Ascending aorta (tissue), 2 donors: ENCODE data around the gene NTM. TPM values are rescaled to one million over a fixed set of nuclear protein-coding genes. Genes with fewer than 3 reads are reported as not detected.

Experiments
- DNase-seq, 2 donors: peaks; one replicate each; pipeline ENCODE4 v3.0.0-alpha.2; 2019; ENCODE audit warnings: low spot score in 2 of 2
- H3K27ac ChIP-seq, 2 donors: fragments of 200-600 bp; sonication (generic); one replicate each; pipeline ENCODE4 v1.5.1; 2016 to 2017; ENCODE audit warnings: mild to moderate bottlenecking in 1 of 2
- H3K27me3 ChIP-seq: fragments of 200-600 bp; sonication (generic); one replicate; pipeline ENCODE4 v1.5.1; 2017
- H3K36me3 ChIP-seq, 2 donors: fragments of 200-600 bp; sonication (generic); one replicate each; pipeline ENCODE4 v1.5.1; 2016
- H3K4me1 ChIP-seq, 2 donors: fragments of 200-600 bp; sonication (generic); one replicate each; pipeline ENCODE4 v1.5.1; 2016 to 2017; ENCODE audit warnings: mild to moderate bottlenecking in 1 of 2
- H3K4me3 ChIP-seq, 2 donors: fragments of 200-600 bp; sonication (generic); one replicate each; pipeline ENCODE4 v1.5.1; 2016 to 2017; ENCODE audit warnings: mild to moderate bottlenecking in 1 of 2
- H3K9me3 ChIP-seq, 2 donors: fragments of 200-600 bp; sonication (generic); one replicate each; pipeline ENCODE4 v1.5.1; 2016
- CTCF ChIP-seq, 3 experiments: fragments of 200-600 bp in 2 of 3; fragments of 450-650 bp in 1 of 3; sonication (generic) in 2 of 3; IDR thresholded peaks; one replicate each; pipeline ENCODE4 v1.5.1; 2016 to 2019; ENCODE audit warnings: antibody characterized with exemption in 3 of 3, mild to moderate bottlenecking in 1 of 3, moderate library complexity in 1 of 3
- intact Hi-C: fragments of 100-400 bp; cut with DNase I; formaldehyde crosslinking; loops from one replicate; pipeline ENCODE4 v1.15.1; 2023
- total RNA-seq: library from RNA; depleted of rRNA; stranded (reverse); fragments of >200 nt; gene quantifications from one replicate; pipeline ENCODE4 v1.1.0, GENCODE V29; 2016

The NTM gene
- total RNA-seq, 1 donor from 2014 or later: not detected

- H3K36me3 ChIP-seq: no peaks in the 10 kb centered on the region
- H3K27ac ChIP-seq: no peak overlapping the region
- no peak for TF ChIP-seq CTCF (IDR thresholded peaks at IDR 0.05)
- intact Hi-C loops: no loop called here
- no peak overlapping the region for H3K4me3 ChIP-seq
- DNase-seq: no peak
- H3K9me3 ChIP-seq: no peaks in the 10 kb centered on the region
- H3K27me3 ChIP-seq: no peaks in the 10 kb centered on the region
- no peaks in the 10 kb centered on the region for H3K4me1 ChIP-seq
These were observed 562.3 kb downstream of the NTM start for GRCh38 chr11:131932584-131933325.

GRCh38 chr11:131934006-131934405 is 563.6 kb downstream of the NTM start:
- no peaks in the 10 kb centered on the region for H3K27me3 ChIP-seq
- TF ChIP-seq CTCF (IDR thresholded peaks at IDR 0.05): no peak
- no peaks in the 10 kb centered on the region for H3K9me3 ChIP-seq
- intact Hi-C loops: no loop called here
- H3K36me3 ChIP-seq: no peaks in the 10 kb centered on the region
- no peak overlapping the region for H3K4me3 ChIP-seq
- no peaks in the 10 kb centered on the region for H3K4me1 ChIP-seq
- H3K27ac ChIP-seq: no peak overlapping the region
- DNase-seq: no peak

GRCh38 chr11:131938351-131938751 is 567.9 kb downstream of the NTM start:
- intact Hi-C loops: no loop called here
- no peak overlapping the region for H3K4me3 ChIP-seq
- H3K27ac ChIP-seq: no peak overlapping the region
- TF ChIP-seq CTCF (IDR thresholded peaks at IDR 0.05): no peak
- H3K27me3 ChIP-seq: no peaks in the 10 kb centered on the region
- DNase-seq: no peak
- no peaks in the 10 kb centered on the region for H3K36me3 ChIP-seq
- H3K9me3 ChIP-seq: no peaks in the 10 kb centered on the region
- no peaks in the 10 kb centered on the region for H3K4me1 ChIP-seq

GRCh38 chr11:131940126-131940525 is 569.7 kb downstream of the NTM start:
- Histone ChIP-seq H3K4me3 (no peak overlapping the region), H3K36me3 (no peaks in the 10 kb centered on the region), H3K27me3 (no peaks in the 10 kb centered on the region), H3K27ac (no peak overlapping the region), H3K4me1 (no peaks in the 10 kb centered on the region), H3K9me3 (no peaks in the 10 kb centered on the region)
- intact Hi-C loops: no loop called here
- no peak for DNase-seq
- TF ChIP-seq CTCF (IDR thresholded peaks at IDR 0.05): no peak

- H3K27ac ChIP-seq: no peak overlapping the region
- no peak for DNase-seq
- no peaks in the 10 kb centered on the region for H3K9me3 ChIP-seq
- H3K36me3 ChIP-seq: no peaks in the 10 kb centered on the region
- intact Hi-C loops: no loop called here
- no peak for TF ChIP-seq CTCF (IDR thresholded peaks at IDR 0.05)
- H3K4me1 ChIP-seq: no peaks in the 10 kb centered on the region
- no peaks in the 10 kb centered on the region for H3K27me3 ChIP-seq
- H3K4me3 ChIP-seq: no peak overlapping the region
These were observed 572.5 kb downstream of the NTM start for GRCh38 chr11:131942878-131943277.

- H3K4me1 ChIP-seq: no peaks in the 10 kb centered on the region
- no peak for TF ChIP-seq CTCF (IDR thresholded peaks at IDR 0.05)
- no peak overlapping the region for H3K4me3 ChIP-seq
- H3K27me3 ChIP-seq: no peaks in the 10 kb centered on the region
- DNase-seq: no peak
- H3K27ac ChIP-seq: no peak overlapping the region
- intact Hi-C loops: no loop called here
- H3K9me3 ChIP-seq: no peaks in the 10 kb centered on the region
- no peaks in the 10 kb centered on the region for H3K36me3 ChIP-seq
These were observed 572.9 kb downstream of the NTM start for GRCh38 chr11:131943295-131943694.
